Measurements from ENCODE around the gene UNK. TPM values are rescaled to one million over a fixed set of nuclear protein-coding genes. Genes with fewer than 3 reads are reported as not detected.
"Not testable (repeated sequence)": the region's sequence is repeated elsewhere in the genome, so short reads cannot be mapped to it uniquely, and the experiment has no call there.

Gene UNK
- total RNA-seq, 2 experiments from 2014 or later: 21.8 to 24.7 TPM

GRCh38 chr17:75755990-75756389 is 28.6 kb upstream of the UNK start:
- peaks cover 15% of the 10 kb centered on the region for H3K4me1 Mint-ChIP-seq (ENCODE audit: low read depth)
- H3K27ac Mint-ChIP-seq: no peak overlapping the region
- H3K27me3 Mint-ChIP-seq: no peaks in the 10 kb centered on the region
- ChIA-PET POLR2A (interaction anchor here (1.5 kb wide), 1 partner anchor 20 kb away, joined by 4 read pairs; no protein-coding TSS in a partner anchor), CTCF (interaction anchor here (1.3 to 1.7 kb wide), 4 partner anchors 8 to 123 kb away, joined by 3 to 7 read pairs (median 4); partner anchors contain the start of gene GALK1)
- H3K9me3 Mint-ChIP-seq: no peaks in the 10 kb centered on the region
- H3K4me3 Mint-ChIP-seq: no peak overlapping the region
- peaks cover 1% of the 10 kb centered on the region for H3K36me3 Mint-ChIP-seq
- intact Hi-C loops (cut with micrococcal nuclease): no loop called here
- DNase-seq: no peak

GRCh38 chr17:75756451-75757085 is 28.0 kb upstream of the UNK start:
- no peak overlapping the region for H3K27ac Mint-ChIP-seq
- CTCF ChIA-PET: interaction anchor here (1.7 kb wide), 2 partner anchors 9 to 124 kb away, joined by 4 to 7 read pairs; no protein-coding TSS in a partner anchor
- no peak overlapping the region for H3K4me3 Mint-ChIP-seq
- peaks cover 15% of the 10 kb centered on the region for H3K4me1 Mint-ChIP-seq (ENCODE audit: low read depth)
- peaks cover 1% of the 10 kb centered on the region for H3K36me3 Mint-ChIP-seq
- POLR2A ChIA-PET: interaction anchor here (1.5 kb wide), 1 partner anchor 19 kb away, joined by 4 read pairs; no protein-coding TSS in a partner anchor
- intact Hi-C loops (cut with micrococcal nuclease): no loop called here
- DNase-seq: no peak
- no peaks in the 10 kb centered on the region for H3K9me3 Mint-ChIP-seq
- no peaks in the 10 kb centered on the region for H3K27me3 Mint-ChIP-seq

- Mint-ChIP-seq H3K4me3 (no peak overlapping the region), H3K36me3 (peaks cover 2% of the 10 kb centered on the region), H3K27me3 (no peaks in the 10 kb centered on the region), H3K27ac (no peak overlapping the region), H3K9me3 (no peaks in the 10 kb centered on the region), H3K4me1 (ENCODE audit: low read depth) (peaks cover 15% of the 10 kb centered on the region)
- no peak for DNase-seq
- POLR2A ChIA-PET: no interaction called here
- intact Hi-C loops (cut with micrococcal nuclease): no loop called here
- CTCF ChIA-PET: interaction anchor here (1.7 kb wide), 1 partner anchor 9 kb away, joined by 4 read pairs; no protein-coding TSS in a partner anchor
Measured at GRCh38 chr17:75757086-75757681, 27.4 kb upstream of the UNK start.

- no peak overlapping the region for H3K4me3 Mint-ChIP-seq
- peaks cover 7% of the 10 kb centered on the region for H3K36me3 Mint-ChIP-seq
- H3K27me3 Mint-ChIP-seq: no peaks in the 10 kb centered on the region
- DNase-seq: no peak
- intact Hi-C loops (cut with micrococcal nuclease): no loop called here
- no peaks in the 10 kb centered on the region for H3K9me3 Mint-ChIP-seq
- ChIA-PET CTCF (no interaction called here), POLR2A (no interaction called here)
- peaks cover 14% of the 10 kb centered on the region for H3K4me1 Mint-ChIP-seq (ENCODE audit: low read depth)
- no peak overlapping the region for H3K27ac Mint-ChIP-seq
Measured at GRCh38 chr17:75758131-75758905, 26.3 kb upstream of the UNK start.

GRCh38 chr17:75759457-75759856 is 25.1 kb upstream of the UNK start:
- no peak overlapping the region for H3K27ac Mint-ChIP-seq
- H3K9me3 Mint-ChIP-seq: no peaks in the 10 kb centered on the region
- H3K4me3 Mint-ChIP-seq: no peak overlapping the region
- ChIA-PET POLR2A (interaction anchor here (1.1 kb wide), 1 partner anchor 17 kb away, joined by 4 read pairs; no protein-coding TSS in a partner anchor), CTCF (interaction anchor here (1.0 to 1.7 kb wide), 3 partner anchors 10 to 89 kb away, joined by 3 to 5 read pairs (median 5); no protein-coding TSS in a partner anchor)
- no peaks in the 10 kb centered on the region for H3K27me3 Mint-ChIP-seq
- intact Hi-C loops (cut with micrococcal nuclease): no loop called here
- DNase-seq: no peak
- peaks cover 7% of the 10 kb centered on the region for H3K36me3 Mint-ChIP-seq
- peaks cover 16% of the 10 kb centered on the region for H3K4me1 Mint-ChIP-seq (ENCODE audit: low read depth)

DNA sequence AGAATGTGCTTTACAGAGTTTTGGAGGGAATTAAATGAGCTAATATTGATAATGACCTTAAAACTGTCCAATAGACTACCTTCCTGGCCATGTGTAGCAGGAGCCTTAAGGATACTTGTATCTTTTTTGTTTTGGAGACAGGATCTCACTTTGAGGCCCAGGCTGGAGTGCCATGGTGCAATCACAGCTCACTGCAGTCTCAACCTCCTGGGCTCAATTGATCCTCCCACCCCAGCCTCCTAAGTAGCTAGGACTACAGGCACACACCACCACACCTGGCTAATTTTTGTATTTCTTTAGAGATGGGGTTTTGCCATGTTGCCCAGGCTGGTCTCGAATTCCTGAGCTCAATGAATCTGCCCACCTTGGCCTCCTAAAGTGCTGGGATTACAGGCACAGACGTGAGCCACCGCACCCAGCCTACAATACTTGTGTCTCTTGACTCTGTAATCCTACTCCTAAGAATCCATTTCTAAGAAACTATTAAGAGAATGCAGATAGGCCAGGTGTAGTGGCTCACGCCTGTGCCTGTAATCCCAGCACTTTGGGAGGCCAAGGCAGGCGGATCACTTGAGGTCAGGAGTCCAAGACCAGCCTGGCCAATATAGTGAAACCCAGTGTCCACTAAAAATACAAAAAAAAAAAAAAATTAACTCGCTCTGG is 24.5 kb upstream of the UNK start:
- H3K27me3 Mint-ChIP-seq; H3K9me3 Mint-ChIP-seq; H3K27ac Mint-ChIP-seq; DNase-seq; H3K36me3 Mint-ChIP-seq; H3K4me3 Mint-ChIP-seq; intact Hi-C loops (cut with micrococcal nuclease): not testable (repeated sequence)
- H3K4me1 Mint-ChIP-seq (ENCODE audit: low read depth): peaks cover 11% of the 10 kb centered on the region
- ChIA-PET CTCF (interaction anchor here (1.0 to 1.7 kb wide), 3 partner anchors 10 to 88 kb away, joined by 3 to 5 read pairs (median 5); no protein-coding TSS in a partner anchor), POLR2A (interaction anchor here (1.1 kb wide), 1 partner anchor 16 kb away, joined by 4 read pairs; no protein-coding TSS in a partner anchor)

DNA sequence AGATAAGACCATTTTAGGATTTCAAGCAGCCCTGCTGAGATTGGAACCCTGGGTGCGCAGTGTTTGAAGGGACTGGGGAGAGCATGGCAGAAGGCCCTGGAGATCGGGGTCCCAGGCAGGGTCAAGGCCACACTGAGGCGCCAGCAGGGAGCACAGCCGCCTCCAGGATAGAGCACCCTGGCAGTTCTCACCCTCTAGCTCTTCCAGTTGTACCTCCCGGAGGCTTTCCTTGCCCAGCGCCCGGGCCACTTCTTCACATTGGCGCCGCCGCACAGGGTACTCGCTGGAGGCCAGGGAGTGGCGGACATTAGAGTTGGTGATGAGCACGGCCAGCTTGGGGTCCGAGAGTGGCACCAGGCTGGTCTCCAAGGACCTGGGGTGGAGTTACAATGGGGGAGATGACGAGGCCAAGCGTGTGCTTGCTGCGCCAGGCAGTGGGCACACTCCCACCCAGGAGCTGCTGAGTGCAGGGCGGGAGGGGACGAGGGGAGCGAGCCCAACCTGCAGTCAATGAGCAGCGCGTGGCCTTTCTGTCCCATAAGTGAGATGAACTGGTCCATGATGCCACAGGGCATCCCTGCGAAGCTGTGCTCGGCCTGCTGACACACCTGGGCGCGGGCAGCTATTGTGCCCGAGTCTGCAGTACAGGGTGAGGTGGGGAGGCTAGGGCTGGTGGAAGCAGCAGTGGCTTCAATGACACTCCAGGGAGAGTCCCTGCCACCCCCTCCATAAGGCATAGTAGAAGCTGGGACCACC is 21.9 kb upstream of the UNK start:
- peak overlapping the region; percentile 49 for H3K4me3 Mint-ChIP-seq
- CTCF ChIA-PET: interaction anchor here (1.1 to 5.8 kb wide), 9 partner anchors 9 to 561 kb away, joined by 4 to 89 read pairs (median 32); no protein-coding TSS in a partner anchor
- peaks cover 11% of the 10 kb centered on the region for H3K4me1 Mint-ChIP-seq (ENCODE audit: low read depth)
- POLR2A ChIA-PET: interaction anchor here (3.7 kb wide), 1 partner anchor 12 kb away, joined by 69 read pairs; no protein-coding TSS in a partner anchor
- H3K27me3 Mint-ChIP-seq: no peaks in the 10 kb centered on the region
- intact Hi-C loops (cut with micrococcal nuclease): no loop called here
- H3K9me3 Mint-ChIP-seq: no peaks in the 10 kb centered on the region
- no peak for DNase-seq
- H3K36me3 Mint-ChIP-seq: peaks cover 7% of the 10 kb centered on the region
- no peak overlapping the region for H3K27ac Mint-ChIP-seq

- Mint-ChIP-seq H3K4me3 (peak overlapping the region; percentile 49), H3K9me3 (no peaks in the 10 kb centered on the region), H3K36me3 (peaks cover 7% of the 10 kb centered on the region), H3K27me3 (no peaks in the 10 kb centered on the region), H3K27ac (no peak overlapping the region), H3K4me1 (ENCODE audit: low read depth) (peaks cover 11% of the 10 kb centered on the region)
- intact Hi-C loops (cut with micrococcal nuclease): no loop called here
- ChIA-PET CTCF (interaction anchor here (1.4 to 5.8 kb wide), 10 partner anchors 10 to 92 kb away, joined by 4 to 89 read pairs (median 24); partner anchors contain the start of gene WBP2), POLR2A (interaction anchor here (0.9 to 3.7 kb wide), 3 partner anchors 10 to 133 kb away, joined by 3 to 69 read pairs (median 18); partner anchors contain the start of gene TRIM65)
- DNase-seq: no peak
Measured at GRCh38 chr17:75763269-75763607, 21.4 kb upstream of the UNK start.

GRCh38 chr17:75763613-75764416 is 20.8 kb upstream of the UNK start:
- peaks cover 7% of the 10 kb centered on the region for H3K36me3 Mint-ChIP-seq
- ChIA-PET POLR2A (interaction anchor here (0.9 to 3.7 kb wide), 9 partner anchors 11 to 133 kb away, joined by 3 to 69 read pairs (median 4); partner anchors contain the start of genes TRIM65 and WBP2), CTCF (interaction anchor here (0.6 to 5.8 kb wide), 25 partner anchors 10 to 922 kb away, joined by 3 to 89 read pairs (median 6); partner anchors contain the start of genes SMIM5, TRIM65 and WBP2)
- H3K9me3 Mint-ChIP-seq: no peaks in the 10 kb centered on the region
- peaks cover 11% of the 10 kb centered on the region for H3K4me1 Mint-ChIP-seq (ENCODE audit: low read depth)
- H3K27me3 Mint-ChIP-seq: no peaks in the 10 kb centered on the region
- H3K27ac Mint-ChIP-seq: no peak overlapping the region
- intact Hi-C loops (cut with micrococcal nuclease): loop anchor here (2.0 kb wide), 1 partner anchor 63 kb away; no protein-coding TSS in a partner anchor
- peak overlapping the region; percentile 79 for H3K4me3 Mint-ChIP-seq
- no peak for DNase-seq

- H3K9me3 Mint-ChIP-seq: no peaks in the 10 kb centered on the region
- DNase-seq: no peak
- ChIA-PET POLR2A (interaction anchor here (0.9 to 3.7 kb wide), 9 partner anchors 11 to 132 kb away, joined by 3 to 69 read pairs (median 4); partner anchors contain the start of genes TRIM65 and WBP2), CTCF (interaction anchor here (0.6 to 5.8 kb wide), 27 partner anchors 9 to 921 kb away, joined by 3 to 89 read pairs (median 6); partner anchors contain the start of genes SMIM5, TRIM65 and WBP2)
- H3K4me3 Mint-ChIP-seq: peak overlapping the region; percentile 79
- H3K4me1 Mint-ChIP-seq (ENCODE audit: low read depth): peaks cover 11% of the 10 kb centered on the region
- intact Hi-C loops (cut with micrococcal nuclease): loop anchor here (2.0 kb wide), 1 partner anchor 62 kb away; no protein-coding TSS in a partner anchor
- H3K27me3 Mint-ChIP-seq: no peaks in the 10 kb centered on the region
- peak overlapping the region; percentile 71 for H3K27ac Mint-ChIP-seq
- H3K36me3 Mint-ChIP-seq: peaks cover 6% of the 10 kb centered on the region
Measured at GRCh38 chr17:75764417-75764710, 20.2 kb upstream of the UNK start.

Data from activated CD4-positive, alpha-beta memory T cell treated with anti-CD3 and anti-CD28 coated beads for 36 hours (primary cell).